Measurements from ENCODE around the gene MLPH. TPM values are rescaled to one million over a fixed set of nuclear protein-coding genes. Genes with fewer than 3 reads are reported as not detected.

MLPH gene
- total and polyA plus RNA-seq, 2 of the 13 experiments (the other 11 are each of a cell fraction or from before 2014, with no cell fraction given) = 0.12 TPM; not detected in 1

GRCh38 chr2:237581751-237582746, 95.0 kb downstream of the MLPH start (continued):
- TF ChIP-seq HNF1B (CRISPR knock-in tag; IDR thresholded peaks at IDR 0.05) = no peak
- TF ChIP-seq ZNF136 (CRISPR knock-in tag; IDR thresholded peaks at IDR 0.05; ENCODE audit: low read depth) = peak; percentile 21; the same call in 1 of the 2 replicates
- TF ChIP-seq HOMEZ (CRISPR knock-in tag; IDR thresholded peaks at IDR 0.05; ENCODE audit: low read depth) = no peak
- TF ChIP-seq PAWR (CRISPR knock-in tag; IDR thresholded peaks at IDR 0.05; ENCODE audit: borderline replicate concordance) = no peak
- TF ChIP-seq GLMP (CRISPR knock-in tag; IDR thresholded peaks at IDR 0.05; ENCODE audit: borderline replicate concordance) = no peak
- TF ChIP-seq ZNF501 (CRISPR knock-in tag; IDR thresholded peaks at IDR 0.05) = 0 out of 2 replicates have a peak, but pooled peaks have one; percentile 30
- TF ChIP-seq FOXC1 (CRISPR knock-in tag; IDR thresholded peaks at IDR 0.05; ENCODE audit: borderline replicate concordance) = no peak
- no peak for TF ChIP-seq RBAK (CRISPR knock-in tag; IDR thresholded peaks at IDR 0.05)
- TF ChIP-seq NFE2 (CRISPR knock-in tag; IDR thresholded peaks at IDR 0.05) = no peak
- no peak for TF ChIP-seq HMGA1 (CRISPR knock-in tag; conservative IDR thresholded peaks at IDR 0.05)
- no peak for TF ChIP-seq SMARCE1 (IDR thresholded peaks at IDR 0.05; ENCODE audit: borderline replicate concordance)
- TF ChIP-seq HMG20B (CRISPR knock-in tag; conservative IDR thresholded peaks at IDR 0.05) = peak; percentile 63; the same call in 1 of the 2 replicates
- TF ChIP-seq ZNF44 (CRISPR knock-in tag; IDR thresholded peaks at IDR 0.05) = no peak
- no peak for TF ChIP-seq PRDM4 (CRISPR knock-in tag; IDR thresholded peaks at IDR 0.05; ENCODE audit: borderline replicate concordance)
- no peak; the same call in 1 of the 2 replicates for TF ChIP-seq DZIP1 (CRISPR knock-in tag; IDR thresholded peaks at IDR 0.05)
- no peak for TF ChIP-seq TRAFD1 (CRISPR knock-in tag; IDR thresholded peaks at IDR 0.05; ENCODE audit: borderline replicate concordance)
